ENCODE measurements around the gene ZBTB43. TPM values are rescaled to one million over a fixed set of nuclear protein-coding genes. Genes with fewer than 3 reads are reported as not detected.

The ZBTB43 gene
- polyA plus RNA-seq, 1 donor from 2014 or later = 12.3 TPM

DNA sequence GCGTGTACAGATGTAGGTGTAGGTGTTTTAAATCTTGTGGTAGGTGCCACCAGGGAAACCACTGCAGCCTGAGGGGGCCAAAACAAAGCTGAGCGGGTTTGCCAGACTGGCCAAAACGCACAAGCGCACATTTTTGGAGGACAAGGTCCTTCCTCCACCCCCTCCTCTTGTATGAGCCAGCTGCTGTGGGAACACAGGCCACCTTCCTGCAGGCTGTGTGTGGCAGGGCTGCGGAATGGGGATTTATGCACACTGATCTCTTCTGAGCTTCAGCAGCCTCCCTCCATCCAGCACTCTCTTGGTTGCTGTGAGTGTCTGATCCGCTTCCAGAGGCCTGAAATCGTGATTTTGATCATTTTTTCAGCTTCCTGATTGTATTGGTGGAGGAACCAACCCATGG is 22.4 kb downstream of the ZBTB43 start:
- Histone ChIP-seq H3K9ac (ENCODE audit: low read length) (no peak overlapping the region), H3K9me3 (ENCODE audit: low read length) (no peaks in the 10 kb centered on the region), H3K4me3 (ENCODE audit: low read length) (no peak overlapping the region), H3K79me2 (replicated peaks; ENCODE audit: insufficient read depth, low read length) (peaks cover 3% of the 10 kb centered on the region), H2AFZ (ENCODE audit: low read depth, low read length) (no peak overlapping the region), H3K27ac (ENCODE audit: low read length) (no peak overlapping the region), H3K4me2 (ENCODE audit: low read length) (no peak overlapping the region), H3K27me3 (ENCODE audit: insufficient read depth, low read depth, low read length) (no peaks in the 10 kb centered on the region), H3K9me2 (ENCODE audit: insufficient read depth, low read length) (no peaks in the 10 kb centered on the region), H3K36me3 (ENCODE audit: insufficient read depth, low read length) (no peaks in the 10 kb centered on the region), H4K20me1 (ENCODE audit: insufficient read depth) (no peaks in the 10 kb centered on the region), H3F3A (ENCODE audit: insufficient read depth, low read length, poor library complexity, severe bottlenecking) (no peaks in the 10 kb centered on the region)
- TF ChIP-seq RAD21 (conservative IDR thresholded peaks at IDR 0.05) = no peak
- no peak for TF ChIP-seq EP300 (conservative IDR thresholded peaks at IDR 0.05; ENCODE audit: poor library complexity, severe bottlenecking)
- no peak for TF ChIP-seq SMC3 (conservative IDR thresholded peaks at IDR 0.05; ENCODE audit: poor library complexity)
- TF ChIP-seq TAF1 (IDR thresholded peaks at IDR 0.05; ENCODE audit: low read depth) = no peak
- no peak for TF ChIP-seq MXI1 (conservative IDR thresholded peaks at IDR 0.05; ENCODE audit: poor library complexity, severe bottlenecking)
- TF ChIP-seq EZH2 (IDR thresholded peaks at IDR 0.05; ENCODE audit: borderline replicate concordance, insufficient read depth, low read length, poor library complexity, severe bottlenecking) = no peak
- no peak for TF ChIP-seq CTCF (IDR thresholded peaks at IDR 0.05; ENCODE audit: poor library complexity, severe bottlenecking)
- no peak for TF ChIP-seq POLR2AphosphoS5 (IDR thresholded peaks at IDR 0.05)
- TF ChIP-seq, protein P1, sequence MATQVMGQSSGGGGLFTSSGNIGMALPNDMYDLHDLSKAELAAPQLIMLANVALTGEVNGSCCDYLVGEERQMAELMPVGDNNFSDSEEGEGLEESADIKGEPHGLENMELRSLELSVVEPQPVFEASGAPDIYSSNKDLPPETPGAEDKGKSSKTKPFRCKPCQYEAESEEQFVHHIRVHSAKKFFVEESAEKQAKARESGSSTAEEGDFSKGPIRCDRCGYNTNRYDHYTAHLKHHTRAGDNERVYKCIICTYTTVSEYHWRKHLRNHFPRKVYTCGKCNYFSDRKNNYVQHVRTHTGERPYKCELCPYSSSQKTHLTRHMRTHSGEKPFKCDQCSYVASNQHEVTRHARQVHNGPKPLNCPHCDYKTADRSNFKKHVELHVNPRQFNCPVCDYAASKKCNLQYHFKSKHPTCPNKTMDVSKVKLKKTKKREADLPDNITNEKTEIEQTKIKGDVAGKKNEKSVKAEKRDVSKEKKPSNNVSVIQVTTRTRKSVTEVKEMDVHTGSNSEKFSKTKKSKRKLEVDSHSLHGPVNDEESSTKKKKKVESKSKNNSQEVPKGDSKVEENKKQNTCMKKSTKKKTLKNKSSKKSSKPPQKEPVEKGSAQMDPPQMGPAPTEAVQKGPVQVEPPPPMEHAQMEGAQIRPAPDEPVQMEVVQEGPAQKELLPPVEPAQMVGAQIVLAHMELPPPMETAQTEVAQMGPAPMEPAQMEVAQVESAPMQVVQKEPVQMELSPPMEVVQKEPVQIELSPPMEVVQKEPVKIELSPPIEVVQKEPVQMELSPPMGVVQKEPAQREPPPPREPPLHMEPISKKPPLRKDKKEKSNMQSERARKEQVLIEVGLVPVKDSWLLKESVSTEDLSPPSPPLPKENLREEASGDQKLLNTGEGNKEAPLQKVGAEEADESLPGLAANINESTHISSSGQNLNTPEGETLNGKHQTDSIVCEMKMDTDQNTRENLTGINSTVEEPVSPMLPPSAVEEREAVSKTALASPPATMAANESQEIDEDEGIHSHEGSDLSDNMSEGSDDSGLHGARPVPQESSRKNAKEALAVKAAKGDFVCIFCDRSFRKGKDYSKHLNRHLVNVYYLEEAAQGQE (IDR thresholded peaks at IDR 0.05; ENCODE audit: borderline replicate concordance) = no peak

DNA sequence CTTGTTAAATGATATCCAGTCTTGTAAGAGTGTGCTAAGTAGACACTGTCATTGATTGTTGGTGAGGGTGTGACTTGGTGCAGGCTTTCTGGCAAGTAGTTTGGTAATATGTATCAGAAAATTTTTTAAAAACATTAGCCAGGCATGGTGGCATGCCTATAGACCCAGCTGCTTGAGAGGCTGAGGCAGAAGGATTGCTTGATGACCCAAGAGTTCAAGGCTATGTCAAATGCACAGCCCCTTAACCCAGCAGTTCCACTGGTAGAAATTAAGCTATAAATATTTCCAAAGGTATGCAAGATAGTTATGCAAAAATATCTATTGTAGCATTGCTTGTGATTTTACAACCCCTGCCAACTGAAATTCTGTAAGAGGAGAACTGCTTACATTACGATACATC is 24.2 kb downstream of the ZBTB43 start:
- H2AFZ ChIP-seq (ENCODE audit: low read depth, low read length) = no peak overlapping the region
- H3K27me3 ChIP-seq (ENCODE audit: insufficient read depth, low read depth, low read length) = no peaks in the 10 kb centered on the region
- H3F3A ChIP-seq (ENCODE audit: insufficient read depth, low read length, poor library complexity, severe bottlenecking) = no peaks in the 10 kb centered on the region
- H3K9me3 ChIP-seq (ENCODE audit: low read length) = no peaks in the 10 kb centered on the region
- H3K4me2 ChIP-seq (ENCODE audit: low read length) = no peak overlapping the region
- no peak for TF ChIP-seq SMC3 (conservative IDR thresholded peaks at IDR 0.05; ENCODE audit: poor library complexity)
- TF ChIP-seq EZH2 (IDR thresholded peaks at IDR 0.05; ENCODE audit: borderline replicate concordance, insufficient read depth, low read length, poor library complexity, severe bottlenecking) = no peak
- TF ChIP-seq POLR2AphosphoS5 (IDR thresholded peaks at IDR 0.05) = no peak
- TF ChIP-seq RAD21 (conservative IDR thresholded peaks at IDR 0.05) = no peak
- TF ChIP-seq, protein P1 (IDR thresholded peaks at IDR 0.05; ENCODE audit: borderline replicate concordance) = no peak
- TF ChIP-seq MXI1 (conservative IDR thresholded peaks at IDR 0.05; ENCODE audit: poor library complexity, severe bottlenecking) = no peak
- TF ChIP-seq EP300 (conservative IDR thresholded peaks at IDR 0.05; ENCODE audit: poor library complexity, severe bottlenecking) = no peak
- TF ChIP-seq TAF1 (IDR thresholded peaks at IDR 0.05; ENCODE audit: low read depth) = no peak
- no peak for TF ChIP-seq CTCF (IDR thresholded peaks at IDR 0.05; ENCODE audit: poor library complexity, severe bottlenecking)
- peaks cover 7% of the 10 kb centered on the region for H3K79me2 ChIP-seq (replicated peaks; ENCODE audit: insufficient read depth, low read length)
- no peak overlapping the region for H3K27ac ChIP-seq (ENCODE audit: low read length)
- H3K9ac ChIP-seq (ENCODE audit: low read length) = no peak overlapping the region
- H3K36me3 ChIP-seq (ENCODE audit: insufficient read depth, low read length) = no peaks in the 10 kb centered on the region
- no peaks in the 10 kb centered on the region for H3K9me2 ChIP-seq (ENCODE audit: insufficient read depth, low read length)
- no peak overlapping the region for H3K4me3 ChIP-seq (ENCODE audit: low read length)
- H4K20me1 ChIP-seq (ENCODE audit: insufficient read depth) = no peaks in the 10 kb centered on the region

All from neural cell (in vitro differentiated cells).